ENCODE data around the gene OSM.
"Not testable (repeated sequence)": the region's sequence is repeated elsewhere in the genome, so short reads cannot be mapped to it uniquely, and the experiment has no call there.

The OSM gene

GRCh38 chr22:30227438-30228228, 39.0 kb downstream of the OSM start:
- DNase-seq (ENCODE audit: low read depth in 2 of 2), result no peak

GRCh38 chr22:30226192-30226832, 40.3 kb downstream of the OSM start:
- DNase-seq (ENCODE audit: low read depth in 2 of 2), result no peak

GRCh38 chr22:30225220-30225927, 41.3 kb downstream of the OSM start:
- DNase-seq (ENCODE audit: low read depth in 2 of 2), result no peak

GRCh38 chr22:30224161-30224857, 42.3 kb downstream of the OSM start:
- no peak for DNase-seq (ENCODE audit: low read depth in 2 of 2)

- DNase-seq (ENCODE audit: low read depth in 2 of 2), result no peak
These were observed 43.3 kb downstream of the OSM start for GRCh38 chr22:30223303-30223702.

- no peak for DNase-seq (ENCODE audit: low read depth in 2 of 2)
These were observed 44.3 kb downstream of the OSM start for GRCh38 chr22:30222321-30222720.

GRCh38 chr22:30221121-30221992, 45.3 kb downstream of the OSM start:
- DNase-seq (ENCODE audit: low read depth in 2 of 2), result no peak

- DNase-seq (ENCODE audit: low read depth in 2 of 2), result no peak
These were observed 46.2 kb downstream of the OSM start for GRCh38 chr22:30220338-30221012.

- DNase-seq (ENCODE audit: low read depth in 2 of 2), result no peak
These were observed 46.9 kb downstream of the OSM start for GRCh38 chr22:30219668-30220278.

- no peak for DNase-seq (ENCODE audit: low read depth in 2 of 2)
These were observed 47.5 kb downstream of the OSM start for GRCh38 chr22:30219049-30219654.

- no peak for DNase-seq (ENCODE audit: low read depth in 2 of 2)
These were observed 48.7 kb downstream of the OSM start for GRCh38 chr22:30217698-30218560.

GRCh38 chr22:30216710-30217109, 49.9 kb downstream of the OSM start:
- no peak for DNase-seq (ENCODE audit: low read depth in 2 of 2)

GRCh38 chr22:30216272-30216671, 50.4 kb downstream of the OSM start:
- not testable (repeated sequence) for DNase-seq (ENCODE audit: low read depth in 2 of 2)

GRCh38 chr22:30214703-30215407, 51.8 kb downstream of the OSM start:
- DNase-seq (ENCODE audit: low read depth in 2 of 2), result no peak

- no peak for DNase-seq (ENCODE audit: low read depth in 2 of 2)
These were observed 53.6 kb downstream of the OSM start for GRCh38 chr22:30212996-30213441.

Measured in stimulated activated CD4-positive, alpha-beta T cell treated with anti-CD3 and anti-CD28 coated beads, Interleukin-1b, Interleukin-23, amount 100 ng/mL, for 1 hour (primary cell).